Glomerular visceral epithelial cell (primary cell): ENCODE data around the gene GRM1.

ENCODE experiments used
- DNase-seq: peaks from one replicate; pipeline ENCODE4 v3.0.0-alpha.2; 2016; ENCODE audit errors: extremely low spot score

GRM1 gene

GRCh38 chr6:146097586-146097985 lies 68.7 kb downstream of the GRM1 start:
- no peak for DNase-seq

GRCh38 chr6:146100776-146101175 lies 71.9 kb downstream of the GRM1 start:
- no peak for DNase-seq

GRCh38 chr6:146103416-146104072 lies 74.7 kb downstream of the GRM1 start:
- no peak for DNase-seq

- DNase-seq = no peak
These were observed 77.7 kb downstream of the GRM1 start for GRCh38 chr6:146106532-146106931.

- no peak for DNase-seq
These were observed 82.1 kb downstream of the GRM1 start for GRCh38 chr6:146110990-146111389.

- DNase-seq = no peak
These were observed 83.1 kb downstream of the GRM1 start for GRCh38 chr6:146111881-146112450.

GRCh38 chr6:146113084-146113623 lies 84.3 kb downstream of the GRM1 start:
- DNase-seq = no peak

GRCh38 chr6:146123616-146124015 lies 94.8 kb downstream of the GRM1 start:
- no peak for DNase-seq

GRCh38 chr6:146127447-146128215 lies 98.8 kb downstream of the GRM1 start:
- DNase-seq = no peak

GRCh38 chr6:146133866-146134265 lies 105.0 kb downstream of the GRM1 start:
- no peak for DNase-seq

- no peak for DNase-seq
These were observed 106.3 kb downstream of the GRM1 start for GRCh38 chr6:146135167-146135566.

- no peak for DNase-seq
These were observed 118.0 kb downstream of the GRM1 start for GRCh38 chr6:146146836-146147235.

GRCh38 chr6:146149770-146150169 lies 120.9 kb downstream of the GRM1 start:
- no peak for DNase-seq

GRCh38 chr6:146153040-146153758 lies 124.3 kb downstream of the GRM1 start:
- DNase-seq = no peak

- no peak for DNase-seq
These were observed 125.3 kb downstream of the GRM1 start for GRCh38 chr6:146154197-146154596.

- no peak for DNase-seq
These were observed 132.8 kb downstream of the GRM1 start for GRCh38 chr6:146161664-146162063.

- DNase-seq = no peak
These were observed 141.0 kb downstream of the GRM1 start for GRCh38 chr6:146169872-146170271.

GRCh38 chr6:146177785-146178184 lies 148.9 kb downstream of the GRM1 start:
- DNase-seq = no peak

- DNase-seq = no peak
These were observed 155.0 kb downstream of the GRM1 start for GRCh38 chr6:146183831-146184230.

- DNase-seq = no peak
These were observed 155.8 kb downstream of the GRM1 start for GRCh38 chr6:146184701-146185100.

- DNase-seq = no peak
These were observed 160.3 kb downstream of the GRM1 start for GRCh38 chr6:146189131-146189530.

- DNase-seq = no peak
These were observed 161.7 kb downstream of the GRM1 start for GRCh38 chr6:146190581-146190980.
